ENCODE results near the gene MEGF11. TPM values are rescaled to one million over a fixed set of nuclear protein-coding genes. Genes with fewer than 3 reads are reported as not detected.

Gene MEGF11
- total RNA-seq, 4 donors from 2014 or later: 2.4 to 8.5 (median 4.3) TPM

DNA sequence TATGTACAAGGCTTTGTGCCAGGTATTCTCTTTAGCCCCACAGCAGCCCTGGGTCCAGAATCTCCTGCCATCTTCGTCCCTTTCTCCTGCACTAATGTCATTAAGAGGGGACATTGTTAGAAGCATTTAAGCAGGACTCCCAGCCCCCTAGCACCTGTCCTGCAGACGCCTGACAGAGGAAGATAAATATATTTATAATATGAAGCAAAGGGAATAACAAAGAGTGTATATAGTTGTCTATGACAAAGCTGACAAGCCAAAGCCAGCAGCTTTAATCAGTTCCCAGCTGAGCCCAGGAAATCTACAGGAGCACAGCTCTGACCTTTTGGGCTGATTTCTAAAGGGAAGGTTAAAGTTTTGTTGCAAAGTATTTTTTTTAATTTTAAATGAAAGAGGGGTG, 96.0 kb downstream of the MEGF11 start:
- no peak overlapping the region for H3K27ac ChIP-seq
- H3K9me3 ChIP-seq: no peaks in the 10 kb centered on the region
- TF ChIP-seq EP300 (IDR thresholded peaks at IDR 0.05) (no peak), POLR2AphosphoS5 (IDR thresholded peaks at IDR 0.05) (no peak), POLR2A (IDR thresholded peaks at IDR 0.05) (no peak)
- TF ChIP-seq, protein P1, sequence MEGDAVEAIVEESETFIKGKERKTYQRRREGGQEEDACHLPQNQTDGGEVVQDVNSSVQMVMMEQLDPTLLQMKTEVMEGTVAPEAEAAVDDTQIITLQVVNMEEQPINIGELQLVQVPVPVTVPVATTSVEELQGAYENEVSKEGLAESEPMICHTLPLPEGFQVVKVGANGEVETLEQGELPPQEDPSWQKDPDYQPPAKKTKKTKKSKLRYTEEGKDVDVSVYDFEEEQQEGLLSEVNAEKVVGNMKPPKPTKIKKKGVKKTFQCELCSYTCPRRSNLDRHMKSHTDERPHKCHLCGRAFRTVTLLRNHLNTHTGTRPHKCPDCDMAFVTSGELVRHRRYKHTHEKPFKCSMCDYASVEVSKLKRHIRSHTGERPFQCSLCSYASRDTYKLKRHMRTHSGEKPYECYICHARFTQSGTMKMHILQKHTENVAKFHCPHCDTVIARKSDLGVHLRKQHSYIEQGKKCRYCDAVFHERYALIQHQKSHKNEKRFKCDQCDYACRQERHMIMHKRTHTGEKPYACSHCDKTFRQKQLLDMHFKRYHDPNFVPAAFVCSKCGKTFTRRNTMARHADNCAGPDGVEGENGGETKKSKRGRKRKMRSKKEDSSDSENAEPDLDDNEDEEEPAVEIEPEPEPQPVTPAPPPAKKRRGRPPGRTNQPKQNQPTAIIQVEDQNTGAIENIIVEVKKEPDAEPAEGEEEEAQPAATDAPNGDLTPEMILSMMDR (IDR thresholded peaks at IDR 0.05): no peak
- WGBS: 65% methylated on average over 2 of the region's 2 CpGs
- H3K36me3 ChIP-seq: no peaks in the 10 kb centered on the region
- DNase-seq (ENCODE audit: low spot score in 2 of 2): no peak
- H3K4me3 ChIP-seq: no peak overlapping the region
- H3K4me1 ChIP-seq: no peaks in the 10 kb centered on the region
- peaks cover 24% of the 10 kb centered on the region for H3K27me3 ChIP-seq

DNA sequence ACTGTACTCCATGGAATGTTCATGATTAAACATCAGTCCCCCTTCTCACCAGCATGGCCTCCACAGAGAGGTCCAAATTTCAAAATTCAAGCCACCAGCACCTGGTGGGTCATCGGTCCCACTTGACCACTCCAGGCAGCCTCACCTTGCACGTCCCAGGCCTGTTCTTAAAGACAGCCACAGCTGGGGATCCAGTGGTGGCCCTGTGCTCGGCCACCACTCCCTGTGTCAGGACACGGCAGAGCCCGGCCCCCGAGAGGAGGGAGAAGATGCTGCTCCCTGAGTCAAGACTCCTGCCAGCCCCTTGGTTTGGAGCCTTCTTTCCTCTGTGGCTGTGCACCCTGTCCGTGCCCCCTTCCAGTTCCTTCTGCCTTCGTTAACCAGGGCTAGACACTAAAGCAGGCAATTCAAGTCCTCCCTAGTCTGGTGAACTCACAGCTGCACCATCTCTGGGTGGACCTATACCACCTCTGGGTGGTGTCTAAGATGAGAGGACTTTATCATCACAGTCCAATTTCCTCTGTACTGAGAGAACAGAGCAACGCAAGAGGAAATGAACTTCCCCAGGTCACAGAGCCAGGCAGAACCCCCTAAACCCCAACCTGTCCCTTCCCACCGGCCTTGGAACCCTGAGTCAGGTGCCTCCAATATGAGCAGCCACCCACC, 97.1 kb downstream of the MEGF11 start:
- Histone ChIP-seq H3K36me3 (no peaks in the 10 kb centered on the region), H3K27me3 (peaks cover 30% of the 10 kb centered on the region), H3K4me1 (no peaks in the 10 kb centered on the region), H3K9me3 (no peaks in the 10 kb centered on the region), H3K27ac (no peak overlapping the region), H3K4me3 (no peak overlapping the region)
- TF ChIP-seq POLR2AphosphoS5 (IDR thresholded peaks at IDR 0.05): no peak
- no peak for TF ChIP-seq POLR2A (IDR thresholded peaks at IDR 0.05)
- WGBS: 83% methylated on average over 10 of the region's 10 CpGs
- DNase-seq (ENCODE audit: low spot score in 2 of 2): no peak

DNA sequence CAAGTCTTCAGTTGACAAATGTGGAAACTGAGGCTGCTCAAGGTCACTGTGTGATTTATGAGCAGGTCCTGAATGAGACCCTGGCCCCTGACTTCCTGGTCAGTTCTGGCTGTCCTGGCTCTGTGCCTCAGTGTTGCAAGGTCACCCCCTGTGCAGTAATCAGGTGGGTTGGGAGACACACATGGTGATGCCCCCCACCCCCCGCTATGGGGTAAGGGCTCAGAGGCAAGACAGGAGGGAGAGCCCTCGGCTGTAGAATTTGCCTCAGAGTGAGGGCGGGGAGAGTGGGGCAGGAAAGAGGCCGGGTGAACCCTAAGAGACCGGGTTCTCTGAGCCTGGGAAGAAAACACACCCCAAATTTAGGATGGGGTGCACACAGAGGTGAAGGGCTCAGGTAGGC, 98.5 kb downstream of the MEGF11 start:
- 72% methylated on average over 5 of the region's 5 CpGs for WGBS
- no peak for DNase-seq (ENCODE audit: low spot score in 2 of 2)
- no peak overlapping the region for H3K27ac ChIP-seq
- no peaks in the 10 kb centered on the region for H3K9me3 ChIP-seq
- no peaks in the 10 kb centered on the region for H3K4me1 ChIP-seq
- TF ChIP-seq POLR2A (IDR thresholded peaks at IDR 0.05) (no peak), POLR2AphosphoS5 (IDR thresholded peaks at IDR 0.05) (no peak), EP300 (IDR thresholded peaks at IDR 0.05) (no peak)
- TF ChIP-seq, protein P1 (IDR thresholded peaks at IDR 0.05): no peak
- no peaks in the 10 kb centered on the region for H3K36me3 ChIP-seq
- H3K27me3 ChIP-seq: peaks cover 30% of the 10 kb centered on the region
- H3K4me3 ChIP-seq: no peak overlapping the region

DNA sequence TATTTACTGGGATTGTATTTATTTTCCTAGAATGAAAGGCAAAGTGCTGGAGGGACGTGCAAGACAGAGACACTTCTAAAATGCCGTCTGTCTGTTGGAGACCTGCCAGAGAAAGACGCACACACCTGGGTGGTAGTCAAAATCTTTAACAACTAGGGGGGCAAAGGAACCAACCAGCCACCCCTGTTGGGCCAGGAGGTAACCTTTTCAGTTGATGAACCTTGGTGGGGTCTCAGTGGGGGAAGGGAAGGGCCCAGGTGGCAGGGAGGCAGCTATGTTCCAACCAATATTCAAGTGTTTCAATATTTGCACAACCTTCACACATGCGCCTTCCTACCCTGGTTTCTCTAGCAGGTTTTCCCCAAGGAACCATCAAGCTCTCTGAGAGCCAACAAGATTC, 99.0 kb downstream of the MEGF11 start:
- H3K27ac ChIP-seq: no peak overlapping the region
- TF ChIP-seq, protein P1 (IDR thresholded peaks at IDR 0.05): no peak
- TF ChIP-seq EP300 (IDR thresholded peaks at IDR 0.05) (no peak), POLR2A (IDR thresholded peaks at IDR 0.05) (no peak), POLR2AphosphoS5 (IDR thresholded peaks at IDR 0.05) (no peak)
- no peak overlapping the region for H3K4me3 ChIP-seq
- H3K4me1 ChIP-seq: no peaks in the 10 kb centered on the region
- peaks cover 30% of the 10 kb centered on the region for H3K27me3 ChIP-seq
- H3K36me3 ChIP-seq: no peaks in the 10 kb centered on the region
- H3K9me3 ChIP-seq: no peaks in the 10 kb centered on the region
- no peak for DNase-seq (ENCODE audit: low spot score in 2 of 2)
- WGBS: 63% methylated on average over 4 of the region's 4 CpGs

DNA sequence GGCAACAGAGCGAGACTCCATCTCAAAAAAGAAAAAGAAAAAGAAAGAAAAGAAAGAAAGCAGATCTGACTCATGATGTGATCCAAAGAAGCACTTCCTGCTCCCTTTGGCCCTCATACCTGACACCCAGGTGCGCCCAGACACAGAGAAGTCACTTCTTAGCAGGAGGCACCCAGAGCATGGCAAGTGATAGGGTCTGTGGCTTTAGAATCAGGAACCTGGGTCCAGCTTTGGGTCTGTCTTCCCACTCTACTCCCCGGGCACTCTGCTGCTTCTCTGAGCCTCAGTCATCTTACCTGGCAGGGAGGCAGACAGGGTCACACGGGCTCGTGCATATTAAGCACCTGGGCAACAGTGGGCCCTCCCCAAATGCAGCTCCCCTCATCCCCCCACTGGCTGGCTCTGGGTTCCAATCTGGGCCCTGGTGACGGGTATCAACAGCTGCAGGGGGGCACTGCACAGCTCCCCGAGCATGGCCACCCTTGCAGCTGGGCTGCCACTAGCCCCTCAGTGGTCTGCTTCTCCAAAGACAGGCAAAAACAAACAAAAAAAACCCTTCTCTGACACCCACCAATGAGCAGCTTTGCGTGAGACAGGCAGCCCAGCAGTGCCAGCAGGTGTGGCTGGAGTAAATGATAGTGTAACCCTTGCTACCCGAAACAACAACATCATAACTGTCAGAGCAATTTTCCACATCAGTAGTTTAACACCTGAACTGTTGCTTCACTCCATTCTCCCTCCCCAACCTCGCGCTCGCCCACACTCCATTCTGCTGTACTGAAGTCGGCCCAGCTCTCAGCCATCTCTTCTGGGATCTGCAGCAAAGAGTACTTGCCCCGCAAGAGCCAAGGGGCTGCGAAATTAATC, 99.8 kb downstream of the MEGF11 start:
- no peak for DNase-seq (ENCODE audit: low spot score in 2 of 2)
- TF ChIP-seq EP300 (IDR thresholded peaks at IDR 0.05): no peak
- TF ChIP-seq, protein P1 (IDR thresholded peaks at IDR 0.05): no peak
- no peak for TF ChIP-seq POLR2A (IDR thresholded peaks at IDR 0.05)
- no peak for TF ChIP-seq POLR2AphosphoS5 (IDR thresholded peaks at IDR 0.05)
- H3K4me1 ChIP-seq: no peaks in the 10 kb centered on the region
- no peaks in the 10 kb centered on the region for H3K9me3 ChIP-seq
- H3K36me3 ChIP-seq: no peaks in the 10 kb centered on the region
- H3K27ac ChIP-seq: no peak overlapping the region
- 77% methylated on average over 11 of the region's 15 CpGs for WGBS
- H3K27me3 ChIP-seq: peaks cover 34% of the 10 kb centered on the region
- H3K4me3 ChIP-seq: no peak overlapping the region
